ENCODE measurements around the gene OXT.
"Not testable (repeated sequence)": the region's sequence is repeated elsewhere in the genome, so short reads cannot be mapped to it uniquely, and the experiment has no call there.

OXT gene

DNA sequence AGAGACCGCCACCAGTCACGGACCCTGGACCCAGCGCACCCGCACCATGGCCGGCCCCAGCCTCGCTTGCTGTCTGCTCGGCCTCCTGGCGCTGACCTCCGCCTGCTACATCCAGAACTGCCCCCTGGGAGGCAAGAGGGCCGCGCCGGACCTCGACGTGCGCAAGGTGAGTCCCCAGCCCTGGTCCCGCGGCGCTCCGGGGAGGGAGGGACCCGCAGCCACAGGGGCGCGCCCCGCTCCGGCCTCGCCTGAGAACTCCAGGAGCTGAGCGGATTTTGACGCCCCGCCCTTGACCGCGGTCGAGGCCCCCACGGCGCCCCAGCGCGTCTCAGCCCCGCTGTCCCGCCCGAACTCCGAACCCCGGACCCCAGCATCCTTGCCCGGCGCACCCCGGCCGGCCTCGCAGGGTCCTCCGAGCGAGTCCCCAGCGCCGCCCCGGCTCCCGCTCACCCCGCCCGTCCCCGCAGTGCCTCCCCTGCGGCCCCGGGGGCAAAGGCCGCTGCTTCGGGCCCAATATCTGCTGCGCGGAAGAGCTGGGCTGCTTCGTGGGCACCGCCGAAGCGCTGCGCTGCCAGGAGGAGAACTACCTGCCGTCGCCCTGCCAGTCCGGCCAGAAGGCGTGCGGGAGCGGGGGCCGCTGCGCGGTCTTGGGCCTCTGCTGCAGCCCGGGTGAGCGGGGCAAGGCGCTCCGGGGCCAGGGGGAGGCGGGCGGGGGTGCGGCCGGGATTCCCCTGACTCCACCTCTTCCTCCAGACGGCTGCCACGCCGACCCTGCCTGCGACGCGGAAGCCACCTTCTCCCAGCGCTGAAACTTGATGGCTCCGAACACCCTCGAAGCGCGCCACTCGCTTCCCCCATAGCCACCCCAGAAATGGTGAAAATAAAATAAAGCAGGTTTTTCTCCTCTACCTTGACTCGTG lies at the start of gene OXT:
Gene OXT (plus strand): TSS at position 11 of the 920 bp plus-strand sequence. CDS start 36 bp downstream, at position 47.
- DNase-seq (ENCODE audit: low read depth): peak; percentile 62

- no peak for DNase-seq (ENCODE audit: low read depth)
Measured at GRCh38 chr20:3021777-3022176, 49.6 kb upstream of the OXT start.

GRCh38 chr20:3022559-3023490 lies 48.6 kb upstream of the OXT start:
- DNase-seq (ENCODE audit: low read depth): not testable (repeated sequence)

DNA sequence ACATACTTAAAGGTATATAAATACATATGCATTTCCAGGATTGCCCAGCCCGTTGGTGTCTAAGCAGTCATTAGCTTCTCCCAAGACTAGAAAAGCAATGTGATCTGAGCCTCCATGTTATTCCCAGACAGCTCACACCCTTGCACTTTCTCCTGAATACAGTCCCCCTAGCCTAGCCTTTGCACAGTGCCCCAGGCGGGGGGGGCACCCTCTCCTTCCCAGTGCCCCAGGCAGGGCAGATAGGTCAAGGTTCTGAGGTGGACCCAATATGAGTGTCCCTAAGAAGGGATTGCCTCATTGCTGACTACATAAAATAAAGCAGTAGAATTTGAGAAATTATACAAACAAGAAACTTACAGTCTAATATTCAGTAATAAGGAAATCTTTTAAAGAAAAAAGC lies 43.4 kb upstream of the OXT start:
- no peak for DNase-seq (ENCODE audit: low read depth)

DNA sequence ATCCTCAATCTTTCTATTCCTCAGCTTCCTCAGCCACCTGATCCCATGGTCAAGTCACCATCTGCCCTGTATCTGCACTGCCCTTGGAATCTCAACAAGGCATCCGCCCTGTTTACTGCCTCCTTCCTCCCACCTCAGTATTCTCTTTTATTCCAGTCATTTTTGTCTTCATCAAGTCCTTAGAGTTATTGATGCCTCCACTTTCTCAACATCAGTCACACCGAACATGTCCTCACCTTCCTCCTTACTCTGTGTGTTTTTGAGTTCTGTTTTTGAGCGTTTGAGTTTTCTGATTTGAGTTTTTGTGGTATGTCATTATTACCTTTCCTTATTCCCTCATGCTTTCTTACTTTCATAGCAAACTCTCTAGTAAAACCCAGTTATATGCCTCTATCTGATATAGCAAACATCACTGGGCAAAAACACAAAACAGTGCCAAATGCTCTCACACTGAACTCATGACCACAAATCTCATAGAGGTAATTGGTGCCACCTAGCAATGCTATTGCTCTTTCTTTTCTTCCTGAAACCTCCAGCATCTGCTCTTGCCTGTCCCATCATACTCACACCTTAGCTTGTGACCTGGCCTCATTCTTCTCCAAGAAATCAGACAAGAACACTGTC lies 39.8 kb upstream of the OXT start:
- no peak for DNase-seq (ENCODE audit: low read depth)

DNA sequence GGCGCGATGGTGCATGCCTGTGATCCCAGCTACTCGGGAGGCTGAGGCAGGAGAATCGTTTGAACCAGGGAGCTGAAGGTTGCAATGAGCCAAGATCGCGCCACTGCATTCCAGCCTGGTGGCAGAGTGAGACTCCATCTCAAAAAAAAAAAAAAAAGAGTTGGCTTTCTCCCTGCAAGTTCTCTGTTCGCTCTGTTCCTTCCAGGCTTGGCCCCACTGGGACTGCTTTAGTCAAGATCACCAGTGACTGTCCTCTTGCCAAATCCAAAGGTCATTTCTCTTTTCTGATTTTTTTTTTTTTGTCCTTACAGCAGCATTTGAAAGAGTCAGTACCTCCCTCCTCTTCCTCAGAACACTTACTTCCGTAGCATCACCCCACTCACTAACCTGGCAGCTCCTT lies 38.8 kb upstream of the OXT start:
- DNase-seq (ENCODE audit: low read depth): no peak

- no peak for DNase-seq (ENCODE audit: low read depth)
Measured at GRCh38 chr20:3037654-3038053, 33.8 kb upstream of the OXT start.

DNA sequence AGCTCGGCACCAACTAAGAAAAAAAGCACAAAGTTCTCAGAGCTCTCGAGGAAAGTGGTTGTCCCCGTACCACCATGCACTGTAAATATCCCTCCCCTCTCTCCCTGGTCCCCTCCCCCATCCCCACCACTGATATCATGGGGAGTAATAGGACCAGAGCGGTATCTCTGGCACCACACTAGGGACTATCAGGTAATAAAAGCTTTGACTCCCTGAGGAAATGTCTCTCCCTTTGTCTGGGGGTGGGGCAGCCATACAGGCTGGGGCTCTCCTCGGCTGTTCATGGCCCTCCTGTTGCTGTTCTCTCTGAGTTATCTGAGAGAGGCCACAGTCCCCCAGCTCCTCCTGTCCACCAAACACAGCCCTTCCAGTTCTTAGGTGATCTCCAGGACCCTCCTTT lies 33.0 kb upstream of the OXT start:
- no peak for DNase-seq (ENCODE audit: low read depth)

GRCh38 chr20:3039426-3039825 lies 32.0 kb upstream of the OXT start:
- no peak for DNase-seq (ENCODE audit: low read depth)

DNA sequence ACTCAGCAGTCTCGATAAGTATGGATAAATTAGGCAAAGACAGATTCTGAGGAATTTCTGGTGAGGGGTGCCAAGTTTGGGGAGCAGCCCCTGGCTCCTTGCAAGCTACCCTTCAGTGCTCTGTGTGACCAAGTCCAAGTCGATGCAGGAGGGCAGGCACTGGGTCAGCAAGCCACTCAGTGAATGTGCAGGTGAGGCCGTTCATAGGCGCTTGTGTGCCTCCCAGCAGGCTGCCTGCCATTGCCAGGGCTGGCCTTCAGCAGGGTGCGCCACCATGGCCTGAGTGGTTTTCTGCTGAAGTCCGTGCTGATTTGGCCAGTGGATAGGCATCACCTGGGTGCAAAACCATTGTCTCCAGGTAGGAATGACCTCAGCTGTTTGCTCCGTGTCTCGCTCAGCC lies 31.3 kb upstream of the OXT start:
- no peak for DNase-seq (ENCODE audit: low read depth)

DNA sequence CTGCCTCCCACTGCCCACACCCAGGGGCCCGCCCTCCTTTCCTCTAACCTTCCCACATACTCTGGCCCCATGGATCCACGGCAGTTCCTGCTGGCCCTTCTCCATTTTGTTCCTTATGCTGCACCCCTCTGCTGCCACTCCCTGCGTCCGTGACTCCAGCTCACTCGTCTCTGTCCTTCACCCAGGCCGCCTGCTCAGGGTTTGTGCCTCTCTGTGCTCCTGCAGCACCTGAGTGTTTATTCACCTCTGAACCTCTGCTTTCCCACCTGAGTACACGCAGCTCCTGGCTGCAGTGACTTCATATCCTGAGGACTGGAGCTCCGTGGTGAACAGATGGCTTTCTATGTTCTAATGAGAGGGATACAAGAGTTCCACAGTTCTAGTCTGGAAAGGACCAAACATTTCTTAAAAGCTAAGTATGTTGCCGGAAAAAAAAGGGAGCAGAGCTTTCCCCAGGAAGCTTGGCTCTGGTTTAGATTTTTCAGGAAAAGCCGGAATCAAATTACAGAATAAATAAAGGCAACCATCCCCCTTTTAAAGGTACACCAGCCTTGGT lies 29.5 kb upstream of the OXT start:
- DNase-seq (ENCODE audit: low read depth): no peak

DNA sequence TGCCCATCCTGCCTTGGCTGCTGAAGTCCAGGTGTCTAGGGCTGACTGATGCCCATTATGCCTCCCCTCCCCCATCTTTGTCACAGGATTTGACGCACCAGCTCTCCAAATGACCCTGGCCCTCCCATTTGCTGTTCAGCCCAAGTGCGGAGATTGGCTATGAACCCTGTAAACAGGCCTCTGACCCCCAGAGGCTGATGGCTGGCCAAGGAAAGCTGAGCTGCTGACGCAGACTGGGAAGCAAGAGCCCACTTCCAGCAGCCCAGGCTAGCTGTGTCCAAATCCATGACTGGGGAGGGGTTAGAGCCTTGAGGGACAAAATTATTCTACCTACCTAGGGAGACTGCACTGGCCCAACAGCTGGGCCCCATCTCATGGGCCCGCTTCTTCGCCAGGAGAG lies 28.8 kb upstream of the OXT start:
- DNase-seq (ENCODE audit: low read depth): no peak

DNA sequence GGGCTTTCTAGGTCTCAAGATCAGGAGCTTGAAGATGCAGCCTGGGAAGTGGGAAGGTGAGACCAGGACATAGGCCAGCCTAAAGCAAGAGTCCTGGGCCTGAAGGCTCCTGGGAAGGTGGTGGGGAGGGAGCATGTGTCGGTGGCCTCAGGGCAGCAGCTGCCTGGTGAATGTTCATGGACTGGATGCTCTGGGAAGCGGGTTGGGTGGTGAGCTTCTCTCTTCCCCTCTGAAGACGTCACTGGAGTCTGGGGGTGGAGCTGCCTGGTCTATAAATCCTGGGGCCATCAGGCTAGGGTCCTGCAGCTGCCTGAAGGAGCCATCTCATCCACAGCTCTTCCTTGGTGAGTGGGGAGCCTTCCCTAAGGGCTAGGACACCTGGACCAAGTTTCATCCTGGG lies 28.1 kb upstream of the OXT start, which contains the start of gene GNRH2:
Gene GNRH2 (plus strand): TSS at position 301 of the 400 bp plus-strand sequence. CDS start 793 bp downstream, outside the sequence.
- no peak for DNase-seq (ENCODE audit: low read depth)

DNA sequence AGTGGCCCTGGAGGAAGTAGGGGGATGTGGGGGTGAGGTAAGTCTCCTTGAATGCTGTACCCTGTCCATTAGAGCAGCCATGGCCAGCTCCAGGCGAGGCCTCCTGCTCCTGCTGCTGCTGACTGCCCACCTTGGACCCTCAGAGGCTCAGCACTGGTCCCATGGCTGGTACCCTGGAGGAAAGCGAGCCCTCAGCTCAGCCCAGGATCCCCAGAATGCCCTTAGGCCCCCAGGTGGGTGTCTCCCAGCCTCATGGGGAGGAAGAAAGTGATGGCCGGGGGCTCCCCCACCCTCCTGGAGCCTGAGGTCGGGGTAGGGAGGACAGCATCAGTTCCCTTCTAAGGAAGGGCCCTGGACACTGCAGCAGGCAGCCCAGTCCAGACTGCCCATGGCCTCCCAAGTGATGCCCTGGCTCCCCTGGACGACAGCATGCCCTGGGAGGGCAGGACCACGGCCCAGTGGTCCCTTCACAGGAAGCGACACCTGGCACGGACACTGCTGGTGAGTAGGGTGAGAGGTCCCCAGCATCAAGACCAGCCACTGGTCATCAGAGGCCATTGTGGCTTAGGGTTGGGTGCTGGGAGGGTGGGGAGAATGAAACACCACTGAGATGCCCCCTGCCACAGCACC lies 27.0 kb upstream of the OXT start:
- no peak for DNase-seq (ENCODE audit: low read depth)

- DNase-seq (ENCODE audit: low read depth): peak; percentile 33
Measured at GRCh38 chr20:3045042-3045815, 26.2 kb upstream of the OXT start.

DNA sequence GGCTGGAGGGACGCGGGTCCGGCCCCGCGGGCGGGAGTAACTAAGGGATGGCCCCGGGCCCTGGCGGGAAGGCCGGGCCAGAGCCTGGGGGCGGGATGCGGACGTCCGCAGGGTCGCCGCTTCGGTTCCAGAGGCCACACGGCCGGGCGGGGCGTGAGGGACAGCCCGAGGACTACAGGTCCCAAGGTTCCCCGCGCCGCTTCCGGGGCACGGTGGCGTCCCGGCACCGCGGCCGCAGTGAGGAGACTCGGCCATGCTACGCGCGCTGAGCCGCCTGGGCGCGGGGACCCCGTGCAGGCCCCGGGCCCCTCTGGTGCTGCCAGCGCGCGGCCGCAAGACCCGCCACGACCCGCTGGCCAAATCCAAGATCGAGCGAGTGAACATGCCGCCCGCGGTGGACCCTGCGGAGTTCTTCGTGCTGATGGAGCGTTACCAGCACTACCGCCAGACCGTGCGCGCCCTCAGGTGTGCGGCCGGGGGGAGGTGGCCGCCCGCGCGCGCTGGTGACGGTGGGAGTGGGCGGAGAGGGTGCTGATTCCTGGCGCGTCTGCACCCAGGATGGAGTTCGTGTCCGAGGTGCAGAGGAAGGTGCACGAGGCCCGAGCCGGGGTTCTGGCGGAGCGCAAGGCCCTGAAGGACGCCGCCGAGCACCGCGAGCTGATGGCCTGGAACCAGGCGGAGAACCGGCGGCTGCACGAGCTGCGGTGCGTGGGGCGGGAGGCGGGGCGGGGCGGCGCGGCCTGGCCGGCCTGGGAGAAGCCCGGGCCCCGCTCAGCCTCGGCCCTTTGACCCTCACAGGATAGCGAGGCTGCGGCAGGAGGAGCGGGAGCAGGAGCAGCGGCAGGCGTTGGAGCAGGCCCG lies 25.4 kb upstream of the OXT start, which contains the start of gene MRPS26:
Gene MRPS26 (plus strand): TSS at position 237 of the 861 bp plus-strand sequence. CDS start 17 bp downstream, at position 254.
- DNase-seq (ENCODE audit: low read depth): peak; percentile 74

DNA sequence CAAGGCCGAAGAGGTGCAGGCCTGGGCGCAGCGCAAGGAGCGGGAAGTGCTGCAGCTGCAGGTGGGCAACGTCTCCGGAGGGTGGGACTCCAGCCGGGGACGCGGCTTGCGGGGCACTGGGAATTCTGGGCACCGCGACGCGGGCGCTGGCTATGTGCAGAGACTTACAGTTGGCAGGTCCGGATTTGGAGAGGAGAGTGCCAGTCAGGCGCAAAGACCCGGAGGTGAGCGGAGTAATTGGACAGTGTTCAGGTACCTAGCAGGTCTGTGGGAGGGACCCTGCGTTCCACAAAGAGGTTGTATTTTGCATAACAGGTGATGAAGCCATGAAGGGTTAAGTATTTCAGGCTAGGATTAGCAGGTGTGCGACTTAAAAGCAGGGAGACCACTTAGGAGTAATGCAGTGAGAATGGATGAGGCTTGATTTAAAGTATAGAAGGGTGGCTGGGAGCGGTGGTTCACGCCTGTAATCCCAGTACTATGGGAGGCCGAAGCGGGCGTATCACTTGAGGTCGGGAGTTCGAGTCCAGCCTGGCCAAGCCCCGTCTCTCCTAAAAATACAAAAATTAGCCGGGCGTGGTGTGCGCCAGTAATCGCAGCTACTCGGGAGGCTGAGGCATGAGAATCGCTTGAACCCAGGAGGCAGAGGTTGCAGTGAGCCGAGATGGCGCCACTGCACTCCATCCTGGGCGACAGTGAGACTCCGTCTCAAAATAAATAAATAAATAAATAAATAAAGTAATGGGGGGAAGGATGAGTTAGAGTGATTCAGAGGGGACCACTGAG lies 24.6 kb upstream of the OXT start:
- DNase-seq (ENCODE audit: low read depth): no peak

All from activated T-helper 9 cell treated with anti-CD3 and anti-CD28 coated beads, Interleukin-2, amount 50 U/mL, for 16 hours (primary cell).